ENCODE measurements around the gene G0S2. TPM values are rescaled to one million over a fixed set of nuclear protein-coding genes. Genes with fewer than 3 reads are reported as not detected.
A peak's percentile ranks its signal among the peaks of the same experiment; 100 is the strongest.

Gene G0S2
- total RNA-seq, 4 donors from 2014 or later = 60.8 to 1,224 (median 333) TPM

GRCh38 chr1:209633335-209633997, 41.7 kb upstream of the G0S2 start:
- no peak for DNase-seq (ENCODE audit: low spot score in 2 of 2)
- WGBS, 2 donors = 87 to 92% methylated on average over 6 of the region's 6 CpGs
- no peaks in the 10 kb centered on the region for H3K4me1 ChIP-seq
- TF ChIP-seq CTCF (IDR thresholded peaks at IDR 0.05) = no peak
- TF ChIP-seq EP300 (IDR thresholded peaks at IDR 0.05) = no peak
- no peak for TF ChIP-seq POLR2A (IDR thresholded peaks at IDR 0.05)
- no peak overlapping the region for H3K27ac ChIP-seq
- no peaks in the 10 kb centered on the region for H3K27me3 ChIP-seq
- H3K9me3 ChIP-seq = no peaks in the 10 kb centered on the region
- no peak overlapping the region for H3K4me3 ChIP-seq
- no peaks in the 10 kb centered on the region for H3K36me3 ChIP-seq

- Histone ChIP-seq H3K9me3 (no peaks in the 10 kb centered on the region), H3K36me3 (no peaks in the 10 kb centered on the region), H3K4me1 (no peaks in the 10 kb centered on the region), H3K27ac (no peak overlapping the region), H3K4me3 (no peak overlapping the region), H3K27me3 (no peaks in the 10 kb centered on the region)
- DNase-seq (ENCODE audit: low spot score in 2 of 2) = no peak
- TF ChIP-seq POLR2A (IDR thresholded peaks at IDR 0.05) (no peak), EP300 (IDR thresholded peaks at IDR 0.05) (no peak)
- WGBS, 2 donors = 86 to 88% methylated on average over 19 to 20 of the region's 20 CpGs
These were observed 41.0 kb upstream of the G0S2 start for GRCh38 chr1:209634005-209634737.

GRCh38 chr1:209635850-209636249, 39.4 kb upstream of the G0S2 start:
- no peak for TF ChIP-seq POLR2A (IDR thresholded peaks at IDR 0.05)
- no peak for TF ChIP-seq CTCF (IDR thresholded peaks at IDR 0.05)
- no peak for TF ChIP-seq EP300 (IDR thresholded peaks at IDR 0.05)
- H3K4me1 ChIP-seq = no peaks in the 10 kb centered on the region
- no peak overlapping the region for H3K27ac ChIP-seq
- no peak overlapping the region for H3K4me3 ChIP-seq
- H3K36me3 ChIP-seq = no peaks in the 10 kb centered on the region
- H3K27me3 ChIP-seq = no peaks in the 10 kb centered on the region
- no peak for DNase-seq (ENCODE audit: low spot score in 2 of 2)
- no peaks in the 10 kb centered on the region for H3K9me3 ChIP-seq
- 82 to 84% methylated on average over 5 of the region's 5 CpGs for WGBS, 2 donors

GRCh38 chr1:209641832-209642172, 33.4 kb upstream of the G0S2 start:
- Histone ChIP-seq H3K4me3 (no peak overlapping the region), H3K27ac (peak overlapping the region in 3 of 4 donors; percentile 15 to 75 (median 22)), H3K36me3 (no peaks in the 10 kb centered on the region), H3K4me1 (peaks cover 9 to 35% (median 28%) of the 10 kb centered on the region in 4 donors), H3K9me3 (no peaks in the 10 kb centered on the region), H3K27me3 (no peaks in the 10 kb centered on the region)
- WGBS, 2 donors = 28 to 35% methylated on average over 5 of the region's 5 CpGs
- DNase-seq (ENCODE audit: low spot score in 2 of 2) = peak in 1 of 2 donors; percentile 43
- TF ChIP-seq POLR2A (IDR thresholded peaks at IDR 0.05) (no peak), EP300 (IDR thresholded peaks at IDR 0.05) (no peak), CTCF (IDR thresholded peaks at IDR 0.05) (no peak)

GRCh38 chr1:209642816-209643215, 32.4 kb upstream of the G0S2 start:
- DNase-seq (ENCODE audit: low spot score in 2 of 2) = no peak
- Histone ChIP-seq H3K27ac (peak overlapping the region in 3 of 4 donors; percentile 27 to 70 (median 64)), H3K36me3 (no peaks in the 10 kb centered on the region), H3K9me3 (no peaks in the 10 kb centered on the region), H3K27me3 (no peaks in the 10 kb centered on the region), H3K4me1 (peaks cover 9 to 38% (median 30%) of the 10 kb centered on the region in 4 donors), H3K4me3 (no peak overlapping the region)
- TF ChIP-seq CTCF (IDR thresholded peaks at IDR 0.05) (no peak), POLR2A (IDR thresholded peaks at IDR 0.05) (no peak), EP300 (IDR thresholded peaks at IDR 0.05) (no peak)
- 41 to 54% methylated on average over 3 of the region's 3 CpGs for WGBS, 2 donors
